SU-DHL-6 (cell line): ENCODE measurements around the gene FOCAD.

Experiments used
- CTCF ChIP-seq: fragments of 200-600 bp; sonication (generic); IDR thresholded peaks from one replicate; pipeline ENCODE4 v1.5.1; 2017; ENCODE audit warnings: antibody characterized with exemption, mild to moderate bottlenecking, low read length, moderate library complexity; ENCODE audit not compliant: insufficient read depth, poor library complexity, severe bottlenecking
- EZH2phosphoT487 ChIP-seq: fragments of 200-600 bp; sonication (generic), shearing (Covaris generic); conservative IDR thresholded peaks from 2 replicates; pipeline ENCODE4 v1.6.1; 2018; ENCODE audit warnings: mild to moderate bottlenecking, antibody characterized with exemption, low read length, moderate library complexity, mixed read lengths

- TF ChIP-seq EZH2phosphoT487 (no peak), CTCF (no peak)
Observed at GRCh38 chr9:20744036-20744630, 60.1 kb downstream of the FOCAD start.
